Activated gamma-delta T cell (primary cell): ENCODE measurements around the gene NUBP2.
"Not testable (repeated sequence)": the region's sequence is repeated elsewhere in the genome, so short reads cannot be mapped to it uniquely, and the experiment has no call there.

Experiments used
- DNase-seq: peaks from one replicate; lab custom pipeline; 2025; lab: John Stamatoyannopoulos, UW

NUBP2 gene

DNA sequence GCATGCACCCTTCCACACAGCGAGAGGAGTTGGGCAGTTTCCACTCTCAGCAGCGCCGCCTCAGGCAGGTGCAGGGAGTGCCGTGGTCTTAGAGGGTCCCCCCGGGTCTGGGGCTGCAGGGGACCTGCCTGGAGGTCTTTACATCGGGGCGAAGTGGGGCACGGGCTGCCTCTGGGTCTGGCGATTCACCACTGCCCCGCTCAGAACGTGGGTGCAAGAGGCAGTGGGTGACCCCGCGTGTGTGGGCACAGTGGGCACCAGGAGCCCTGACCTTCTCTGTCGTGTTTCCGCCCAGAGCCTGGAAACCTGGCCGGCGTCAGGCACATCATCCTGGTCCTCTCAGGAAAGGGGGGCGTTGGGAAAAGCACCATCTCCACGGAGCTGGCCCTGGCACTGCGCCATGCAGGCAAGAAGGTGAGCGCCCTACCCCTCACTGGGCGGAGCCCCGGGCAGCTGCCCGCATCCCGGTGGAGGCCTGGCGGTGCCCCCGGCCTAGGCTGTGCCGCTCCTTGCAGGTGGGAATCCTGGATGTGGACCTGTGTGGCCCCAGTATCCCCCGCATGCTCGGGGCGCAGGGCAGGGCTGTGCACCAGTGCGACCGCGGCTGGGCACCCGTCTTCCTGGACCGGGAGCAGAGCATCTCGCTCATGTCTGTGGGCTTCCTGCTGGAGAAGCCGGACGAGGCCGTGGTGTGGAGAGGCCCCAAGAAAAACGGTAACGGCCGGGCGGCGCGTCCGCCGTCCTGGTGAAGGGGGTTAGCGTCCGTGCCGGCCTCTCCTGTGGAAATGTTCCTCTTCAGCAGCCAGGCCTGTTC is 3.7 kb downstream of the NUBP2 start:
- no peak for DNase-seq

DNA sequence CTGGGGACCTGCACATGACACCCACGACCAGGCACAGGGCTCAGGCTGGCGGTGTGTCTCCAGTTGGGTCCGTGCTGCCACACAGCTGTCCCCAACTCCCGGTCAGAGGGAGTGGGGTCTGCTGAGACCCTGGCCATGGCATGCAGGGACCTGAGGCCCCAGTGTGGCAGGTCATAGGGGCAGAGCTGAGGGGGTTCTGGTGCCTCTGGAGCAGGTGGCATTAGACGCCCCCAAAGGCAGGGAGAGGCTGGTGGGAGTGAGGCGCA is 4.2 kb downstream of the NUBP2 start:
- DNase-seq = no peak

DNA sequence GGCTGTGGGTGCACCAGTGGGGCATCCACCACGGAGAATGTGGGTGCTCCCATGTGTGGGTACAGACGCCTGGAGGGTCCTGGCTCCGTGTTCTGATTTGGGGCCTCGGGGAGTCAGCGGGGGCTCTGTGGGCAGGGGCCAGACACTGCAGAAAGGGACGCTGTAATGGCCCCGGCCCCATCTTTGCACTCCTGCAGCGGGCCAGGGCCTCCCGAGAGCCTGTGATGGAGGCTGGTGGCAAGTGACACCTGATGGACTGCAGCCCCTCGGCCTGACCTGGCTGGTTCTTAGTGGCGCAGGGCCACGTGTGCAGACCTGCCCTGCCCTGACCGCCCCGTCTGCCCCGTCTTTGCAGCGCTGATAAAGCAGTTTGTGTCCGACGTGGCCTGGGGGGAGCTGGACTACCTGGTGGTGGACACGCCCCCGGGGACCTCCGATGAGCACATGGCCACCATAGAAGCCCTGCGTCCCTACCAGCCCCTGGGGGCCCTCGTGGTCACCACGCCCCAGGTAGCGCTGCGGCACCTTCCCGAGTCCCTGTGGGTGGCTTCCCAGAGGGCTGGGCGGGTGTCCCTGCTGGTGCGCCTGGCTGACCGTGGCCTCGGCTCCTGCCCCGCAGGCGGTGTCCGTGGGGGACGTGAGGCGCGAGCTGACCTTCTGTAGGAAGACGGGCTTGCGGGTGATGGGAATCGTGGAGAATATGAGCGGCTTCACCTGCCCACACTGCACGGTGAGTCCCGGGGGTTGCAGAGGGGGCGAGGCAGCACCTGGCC is 4.7 kb downstream of the NUBP2 start:
- DNase-seq = no peak

DNA sequence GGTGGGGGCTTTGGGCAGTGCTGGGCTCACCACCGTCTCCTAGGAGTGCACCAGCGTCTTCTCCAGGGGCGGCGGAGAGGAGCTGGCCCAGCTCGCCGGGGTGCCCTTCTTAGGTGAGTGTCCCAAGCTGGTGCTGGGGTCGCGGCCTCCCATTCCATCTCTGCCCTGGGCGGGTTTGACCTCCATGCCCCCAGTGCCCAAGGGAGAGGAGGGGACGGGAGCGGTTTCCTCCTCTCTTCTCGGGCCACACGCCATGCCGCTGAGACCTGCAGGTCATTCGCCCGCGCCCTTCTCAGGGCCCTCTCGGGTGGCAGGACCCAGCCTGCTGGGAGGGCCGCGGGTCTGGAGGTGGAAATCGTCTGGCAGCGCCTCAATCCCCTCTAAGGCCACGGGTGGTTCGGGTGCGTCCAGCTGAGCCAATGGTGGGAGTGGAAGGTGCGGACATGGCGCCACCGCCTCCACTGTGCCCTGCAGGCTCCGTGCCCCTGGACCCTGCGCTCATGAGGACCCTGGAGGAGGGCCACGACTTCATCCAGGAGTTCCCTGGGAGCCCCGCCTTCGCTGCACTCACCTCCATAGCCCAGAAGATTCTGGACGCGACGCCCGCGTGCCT is 5.4 kb downstream of the NUBP2 start:
- DNase-seq = no peak

DNA sequence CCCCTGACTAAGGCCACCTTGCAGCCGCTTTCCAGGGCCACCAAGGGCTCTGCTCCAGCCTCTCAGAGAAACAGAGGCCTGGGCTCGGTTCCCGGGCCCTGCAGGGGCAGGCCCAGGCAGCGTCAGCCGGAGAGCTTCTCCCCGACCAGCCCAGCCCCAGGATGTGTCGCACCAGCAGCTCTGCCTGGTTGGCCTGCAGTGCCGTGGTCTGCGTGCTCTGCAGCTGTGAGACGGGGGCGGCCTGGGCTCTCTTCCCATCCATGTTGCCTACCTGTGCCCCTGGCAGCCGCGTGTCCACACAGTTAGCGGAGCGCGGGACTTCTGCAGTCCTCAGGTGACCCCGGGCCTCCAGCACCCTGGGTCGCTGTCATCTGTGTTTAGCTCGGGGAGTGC is 5.9 kb downstream of the NUBP2 start:
- DNase-seq = no peak

DNA sequence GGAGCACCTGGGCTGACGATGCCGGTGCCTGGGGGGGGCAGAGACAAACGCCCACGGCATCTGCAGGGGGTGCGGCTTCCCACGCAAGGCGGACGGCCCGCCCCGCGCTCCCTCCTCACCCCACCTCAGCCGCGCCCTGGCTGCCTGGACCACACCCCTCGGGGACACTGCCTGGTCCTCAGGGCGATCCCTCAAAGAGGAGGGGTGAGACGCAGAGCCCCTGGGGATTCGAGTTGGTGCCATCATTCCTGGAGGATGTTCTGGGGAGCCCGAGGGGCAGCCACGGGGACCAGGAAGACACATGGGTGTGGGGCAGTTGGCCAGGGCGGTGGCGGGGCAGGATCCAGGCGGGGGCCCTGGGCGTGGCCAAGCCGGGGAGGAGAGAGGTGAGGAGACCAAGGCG is 6.9 kb downstream of the NUBP2 start:
- no peak for DNase-seq

DNA sequence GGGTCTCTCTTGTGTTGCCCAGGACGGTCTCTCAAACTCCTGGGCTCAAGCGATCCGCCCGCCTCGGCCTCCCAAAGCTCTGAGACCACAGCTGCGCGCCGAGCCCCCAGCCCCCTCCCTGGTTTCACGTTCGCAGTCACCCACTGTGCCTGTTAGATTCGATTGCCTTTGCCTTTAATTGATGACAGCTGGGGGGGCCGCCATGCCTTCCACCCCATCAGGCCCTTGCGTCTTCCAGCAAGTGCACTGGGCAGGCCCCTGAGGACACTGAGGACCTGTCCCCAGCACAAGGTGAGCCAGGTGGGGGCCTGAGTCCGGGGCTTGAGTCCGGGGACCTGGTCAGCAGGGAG is 7.5 kb downstream of the NUBP2 start:
- no peak for DNase-seq

DNA sequence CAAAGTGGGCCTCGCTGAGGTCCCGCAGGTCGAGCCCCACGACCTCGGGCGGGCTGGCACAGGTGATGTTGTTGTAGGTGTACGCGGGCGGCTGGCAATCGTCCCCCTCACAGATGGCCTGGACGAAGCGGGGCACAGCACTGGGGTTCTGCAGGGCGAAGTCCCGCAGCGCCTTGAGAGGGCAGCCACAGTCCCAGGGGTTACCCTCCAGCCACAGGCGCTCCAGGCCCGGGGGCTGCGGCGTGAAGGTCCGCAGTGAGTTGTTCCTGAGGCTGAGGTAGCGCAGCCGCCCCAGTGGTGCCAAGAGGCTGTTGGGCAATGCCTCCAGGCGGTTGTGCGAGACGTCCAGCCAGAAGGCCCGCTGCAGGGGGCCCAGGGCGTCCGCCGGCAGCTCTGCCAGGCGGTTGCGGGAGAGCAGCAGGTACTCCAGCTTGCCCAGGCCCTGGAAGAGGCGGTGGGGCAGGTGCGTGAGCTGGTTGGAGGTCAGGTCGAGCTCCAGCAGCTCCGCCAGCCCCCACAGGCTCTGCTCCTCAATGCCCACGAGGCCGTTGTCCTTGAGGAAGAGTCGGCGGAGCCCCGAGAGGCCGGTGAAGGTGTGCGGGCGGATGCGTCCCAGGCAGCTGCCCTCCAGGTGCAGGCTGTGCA is 8.0 kb downstream of the NUBP2 start:
- no peak for DNase-seq

DNA sequence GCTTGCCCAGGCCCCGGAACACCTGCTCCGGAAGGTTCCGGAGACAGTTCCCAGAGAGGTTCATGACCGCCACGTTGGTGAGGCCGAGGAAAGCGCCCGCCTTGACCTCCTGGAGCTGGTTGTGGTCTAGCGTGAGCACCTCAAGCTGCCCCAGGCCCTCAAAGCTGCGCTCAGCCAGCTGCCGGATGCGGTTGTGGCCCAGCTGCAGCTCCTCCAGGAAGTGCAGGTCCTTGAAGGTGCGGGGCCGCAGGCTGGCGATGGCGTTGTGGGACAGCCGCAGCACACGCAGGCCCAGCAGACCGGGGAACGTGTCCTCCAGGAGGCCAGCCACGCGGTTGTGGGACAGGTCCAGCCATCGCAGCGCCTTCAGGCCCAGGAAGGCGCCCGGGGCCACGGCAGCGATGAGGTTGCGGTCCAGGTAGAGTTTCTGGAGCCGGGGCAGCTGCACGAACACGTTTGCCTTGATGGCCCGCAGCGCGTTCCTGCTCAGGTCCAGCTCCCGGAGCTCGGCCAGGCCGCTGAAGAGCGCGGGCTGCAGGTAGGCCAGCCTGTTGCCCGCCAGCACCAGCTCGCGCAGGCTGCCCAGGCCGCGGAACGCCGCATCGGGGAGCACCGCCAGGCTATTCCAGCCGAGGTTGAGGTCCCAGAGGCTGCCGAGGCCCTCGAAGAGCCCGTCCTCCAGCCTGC is 8.6 kb downstream of the NUBP2 start:
- DNase-seq = no peak

DNA sequence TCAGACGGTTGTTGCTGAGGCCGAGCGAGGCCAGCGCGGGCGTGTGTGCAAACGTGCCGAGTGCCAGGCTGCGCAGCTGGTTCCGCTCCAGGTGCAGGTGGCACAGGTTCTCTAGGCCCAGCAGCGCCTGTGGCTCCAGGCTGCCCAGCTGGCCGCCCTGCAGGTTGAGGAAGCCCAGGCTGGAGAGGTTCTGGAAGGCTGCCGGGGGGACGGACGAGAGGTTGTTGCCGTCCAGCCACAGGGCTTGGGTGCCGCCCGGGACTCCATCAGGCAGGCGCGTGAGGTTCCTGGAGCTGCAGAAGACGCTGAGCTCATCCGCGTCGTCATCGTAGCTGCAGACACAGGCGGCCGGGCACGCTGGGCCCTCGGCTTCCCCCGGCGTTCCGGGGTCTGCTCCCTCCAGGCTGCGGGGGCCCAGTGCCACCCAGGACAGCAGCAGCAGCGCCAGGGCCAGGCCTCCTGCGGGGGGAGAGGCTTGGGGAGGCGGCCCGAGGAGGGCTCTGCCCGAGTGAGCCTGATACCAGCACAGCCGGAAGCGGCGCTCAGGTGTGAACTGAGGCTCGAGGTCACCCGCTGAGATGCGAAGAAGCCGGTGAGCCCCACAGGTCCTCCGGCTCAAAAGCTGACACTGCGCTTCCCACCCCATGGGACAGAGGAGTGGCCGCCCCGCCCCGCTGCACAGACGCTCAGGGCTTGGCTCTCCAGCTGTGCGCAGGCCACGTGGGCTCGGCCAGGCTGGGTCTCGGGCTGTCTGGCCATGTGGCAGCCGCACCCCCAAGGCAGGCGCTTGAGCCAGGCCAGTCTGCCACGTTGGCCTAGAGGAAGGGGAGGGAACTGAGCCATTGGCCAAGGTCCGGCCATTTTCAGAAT is 9.4 kb downstream of the NUBP2 start:
- DNase-seq = no peak

DNA sequence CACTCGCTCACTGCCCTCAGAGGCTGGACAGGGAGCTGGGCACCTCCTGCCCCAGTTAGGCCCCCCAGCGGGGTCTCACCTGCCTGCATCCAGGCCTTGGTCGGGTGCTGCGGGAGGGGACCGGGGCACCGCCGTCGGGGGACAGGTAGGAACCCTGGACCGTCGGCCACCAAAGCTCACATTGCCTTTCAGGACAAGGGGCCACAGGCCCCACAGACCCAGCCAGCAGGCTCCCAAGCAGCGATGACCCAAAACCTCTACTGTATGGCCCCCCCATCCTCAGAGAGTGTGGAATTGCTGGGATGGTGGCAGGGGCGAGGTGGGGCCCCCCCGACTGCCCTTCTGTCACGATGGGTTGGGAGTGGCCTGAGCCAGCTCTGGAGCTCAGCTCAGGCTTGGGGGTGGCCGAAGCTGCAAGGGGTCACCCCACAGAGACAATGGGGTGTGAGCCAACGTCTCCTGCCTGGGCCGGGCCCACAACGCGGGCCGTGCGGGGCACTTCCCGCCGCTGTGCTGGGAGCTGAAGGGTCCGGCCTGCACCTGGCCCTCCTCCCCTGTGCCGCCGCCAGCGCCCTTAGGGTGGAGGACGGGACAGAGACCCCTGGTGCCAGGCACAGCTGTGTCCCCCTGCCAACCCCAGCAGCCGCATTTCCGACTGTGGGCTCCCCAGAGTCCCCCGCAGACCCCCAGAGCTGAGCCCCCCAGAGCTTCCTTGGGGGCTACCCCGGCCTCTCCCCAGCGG is 10.2 kb downstream of the NUBP2 start:
- DNase-seq = no peak

DNA sequence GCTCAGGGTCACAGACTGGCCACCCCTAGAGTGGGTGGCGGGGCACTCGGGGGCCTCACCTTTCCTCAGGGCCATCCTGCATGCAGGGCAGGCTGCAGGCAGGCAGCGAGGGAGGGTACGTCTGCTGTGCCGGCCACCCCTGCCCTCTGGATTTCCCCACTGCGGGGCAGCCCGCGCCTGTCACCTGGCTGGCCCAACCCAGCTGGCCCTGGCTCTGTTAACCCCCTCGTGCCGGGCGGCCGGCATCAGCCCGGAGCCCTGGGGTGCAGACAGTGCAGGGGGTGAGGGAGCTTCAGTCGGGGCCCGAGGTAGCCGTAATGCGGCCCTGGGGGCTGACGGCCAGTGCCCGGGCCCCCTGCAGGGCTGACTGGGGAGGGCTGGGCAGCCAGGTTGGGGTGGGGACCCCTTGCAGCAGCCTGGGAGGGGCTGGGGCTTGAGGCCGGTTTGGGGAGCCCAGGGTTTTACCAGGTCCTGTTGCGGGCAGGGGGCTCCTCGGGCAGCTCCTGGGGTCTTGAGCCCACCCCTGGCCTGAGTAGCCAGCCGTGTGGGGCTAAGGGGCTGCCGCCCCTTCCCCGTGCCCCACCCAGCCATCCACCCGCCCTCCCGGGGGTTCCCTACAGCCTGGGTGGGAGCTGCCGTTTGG is 10.9 kb downstream of the NUBP2 start, which contains the start of gene IGFALS:
Gene IGFALS (minus strand): TSS at position 128 of the 643 bp plus-strand sequence. CDS start 53 bp downstream, at position 75.
- DNase-seq = no peak

DNA sequence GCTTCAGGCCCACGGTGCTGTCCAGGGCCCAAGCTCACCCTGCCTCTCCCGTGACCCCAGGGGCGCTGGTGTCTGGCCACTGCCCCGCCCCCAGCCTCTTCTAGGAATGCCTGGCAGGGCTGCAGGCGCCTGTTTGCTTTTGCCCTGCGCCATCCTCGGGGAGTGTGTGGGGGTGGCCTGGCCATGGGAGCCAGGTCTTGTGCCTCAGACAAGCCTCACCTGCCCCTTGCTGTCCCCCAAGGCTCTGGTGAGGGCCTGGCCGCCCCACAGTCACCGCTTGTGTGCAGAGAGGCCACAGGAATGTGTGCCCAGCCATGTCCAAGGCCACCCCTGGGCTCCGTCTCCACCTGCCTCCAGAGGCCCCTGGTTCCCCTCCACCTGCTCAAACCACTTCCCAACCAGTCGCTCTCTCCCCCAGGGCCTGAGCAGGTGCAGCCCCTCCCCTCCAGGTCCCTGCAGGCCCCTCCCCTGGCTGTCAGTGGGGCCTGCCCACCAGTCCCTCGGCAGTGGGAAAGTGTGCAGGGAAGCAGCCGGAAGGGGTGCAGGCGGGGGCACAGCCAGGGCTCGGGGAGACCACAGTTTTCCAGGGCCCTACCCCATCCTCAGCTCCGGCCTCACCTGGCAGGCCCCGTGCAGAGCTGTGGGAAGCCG is 11.6 kb downstream of the NUBP2 start:
- DNase-seq = no peak

DNA sequence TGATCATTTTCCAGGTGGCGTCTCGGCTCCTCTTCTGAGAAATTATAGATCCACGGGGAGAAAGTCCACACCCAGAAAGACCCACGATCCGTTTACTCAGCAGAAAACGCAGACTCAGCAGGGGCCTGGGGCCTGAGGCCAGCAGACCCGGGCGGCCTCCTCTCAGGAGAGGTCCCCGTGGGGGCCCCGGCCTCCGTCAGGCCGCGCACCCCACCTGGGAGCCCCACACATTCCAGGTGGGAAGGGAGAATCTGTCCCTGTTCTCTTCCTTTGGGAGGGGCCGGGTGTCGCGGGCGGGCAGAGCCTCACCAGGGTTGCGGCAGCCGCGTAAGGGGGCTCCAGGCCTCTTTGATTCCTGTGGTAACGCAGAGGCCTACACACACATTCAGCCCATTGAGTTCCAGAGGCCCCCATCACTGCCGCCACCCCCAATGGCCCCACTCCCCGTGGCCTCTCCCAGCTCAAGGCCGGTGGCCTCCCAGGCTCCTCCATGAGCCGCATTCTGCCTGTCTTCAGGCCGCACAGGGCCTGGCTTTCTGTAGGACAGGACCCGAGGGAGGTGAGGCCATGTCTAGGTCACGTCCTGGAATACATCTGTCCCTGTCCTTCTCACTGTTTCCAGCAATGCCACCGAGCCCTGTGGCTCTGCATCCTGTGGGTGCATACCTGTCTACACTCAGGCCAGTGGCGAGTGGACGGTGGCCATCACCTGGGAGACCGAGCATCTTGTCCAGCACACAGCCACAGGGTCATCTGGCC is 12.3 kb downstream of the NUBP2 start:
- no peak for DNase-seq

DNA sequence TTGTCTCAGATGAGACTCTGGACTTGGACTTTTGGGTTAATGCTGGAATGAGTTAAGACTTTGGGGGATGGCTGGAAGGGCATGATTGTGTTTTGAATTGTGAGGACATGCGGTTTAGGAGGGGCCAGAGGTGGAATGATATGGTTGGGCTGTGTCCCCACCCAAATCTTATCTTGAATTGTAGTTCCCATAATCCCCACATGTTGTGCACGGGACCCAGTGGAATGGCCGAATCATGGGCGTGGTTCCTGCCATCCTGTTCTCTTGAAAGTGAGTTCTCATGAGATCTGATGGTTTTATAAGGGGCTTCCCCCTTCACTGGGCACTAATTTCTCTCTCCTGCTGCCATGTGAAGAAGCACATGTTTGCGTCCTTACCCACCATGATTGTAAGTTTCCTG is 16.5 kb downstream of the NUBP2 start:
- DNase-seq = not testable (repeated sequence)

DNA sequence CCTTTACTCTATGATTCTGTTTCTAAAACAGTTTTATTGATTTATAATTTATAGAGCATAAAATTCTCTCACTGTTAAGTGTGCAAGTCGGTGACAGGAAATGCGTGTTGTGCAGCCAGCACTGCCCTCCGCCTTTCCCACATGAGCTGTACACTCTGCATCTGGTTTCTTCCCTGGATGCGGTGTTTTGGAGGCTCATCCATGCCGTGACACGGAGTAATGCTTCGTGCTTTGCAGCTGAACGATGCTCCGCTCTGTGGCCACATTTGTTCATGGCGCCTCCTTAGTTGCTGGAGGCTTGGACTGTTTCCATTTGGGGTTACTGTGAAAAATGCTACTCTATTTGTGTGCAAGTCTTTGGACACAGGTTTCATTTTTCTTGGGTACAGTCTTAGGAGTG is 17.9 kb downstream of the NUBP2 start:
- no peak for DNase-seq

DNA sequence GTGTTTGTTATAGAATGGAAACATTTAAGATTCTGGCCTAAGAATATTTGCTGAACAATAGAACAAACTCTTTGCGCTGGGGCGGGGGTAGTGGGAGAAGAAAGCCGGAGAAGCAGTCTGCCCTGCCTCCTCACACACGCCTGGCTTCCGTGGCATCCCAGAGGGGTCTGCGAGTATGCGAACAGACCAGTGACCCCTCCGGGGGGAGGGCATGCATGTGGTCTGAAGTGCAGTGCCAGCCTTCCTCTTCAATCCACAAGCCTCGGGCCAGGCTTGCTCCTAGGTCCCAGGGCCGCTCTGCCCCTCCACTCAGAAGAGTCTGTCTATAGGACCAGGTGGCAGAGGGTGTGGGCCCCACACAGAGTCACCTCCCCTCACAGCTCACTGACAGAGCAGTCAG is 24.9 kb downstream of the NUBP2 start:
- no peak for DNase-seq

DNA sequence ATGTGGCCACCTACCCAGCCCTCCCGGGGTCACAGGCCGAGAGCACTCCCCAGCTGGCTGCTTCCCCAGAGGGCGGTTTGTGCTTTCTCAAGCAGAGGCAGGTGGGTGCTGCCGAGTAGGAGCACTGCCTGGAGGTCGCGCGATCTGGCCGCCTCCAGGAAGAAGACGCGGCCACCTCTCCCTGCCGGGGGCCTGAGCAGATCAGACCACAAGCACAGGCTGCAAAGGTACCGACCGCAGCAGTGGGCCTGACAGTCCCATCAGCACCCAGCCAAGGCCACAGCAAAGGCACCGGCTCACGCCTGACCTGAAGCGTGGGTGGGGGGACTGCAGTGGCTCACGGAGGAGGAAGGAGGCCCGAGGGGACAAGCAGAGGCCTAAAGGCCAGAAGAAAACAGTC is 25.9 kb downstream of the NUBP2 start:
- DNase-seq = no peak
